LNCaP clone FGC (cell line): ENCODE results near the gene HYCC2.
"Not testable (repeated sequence)": the region's sequence is repeated elsewhere in the genome, so short reads cannot be mapped to it uniquely, and the experiment has no call there.

ENCODE experiments used
- DNase-seq: peaks from one replicate; pipeline ENCODE4 v3.0.0-alpha.2; 2011; ENCODE audit warnings: low read depth
- H3K4me3 ChIP-seq: 2 replicates; pipeline ENCODE4 v1.5.1; 2011; ENCODE audit warnings: mild to moderate bottlenecking, low read depth, low read length, control low read depth
- TF ChIP-seq, protein P1 (sequence below): IDR thresholded peaks from 2 replicates; pipeline ENCODE4 v1.5.1; 2012; ENCODE audit warnings: mild to moderate bottlenecking; ENCODE audit not compliant: control insufficient read depth, insufficient read depth; ENCODE audit errors: extremely low read depth

The HYCC2 gene

DNA sequence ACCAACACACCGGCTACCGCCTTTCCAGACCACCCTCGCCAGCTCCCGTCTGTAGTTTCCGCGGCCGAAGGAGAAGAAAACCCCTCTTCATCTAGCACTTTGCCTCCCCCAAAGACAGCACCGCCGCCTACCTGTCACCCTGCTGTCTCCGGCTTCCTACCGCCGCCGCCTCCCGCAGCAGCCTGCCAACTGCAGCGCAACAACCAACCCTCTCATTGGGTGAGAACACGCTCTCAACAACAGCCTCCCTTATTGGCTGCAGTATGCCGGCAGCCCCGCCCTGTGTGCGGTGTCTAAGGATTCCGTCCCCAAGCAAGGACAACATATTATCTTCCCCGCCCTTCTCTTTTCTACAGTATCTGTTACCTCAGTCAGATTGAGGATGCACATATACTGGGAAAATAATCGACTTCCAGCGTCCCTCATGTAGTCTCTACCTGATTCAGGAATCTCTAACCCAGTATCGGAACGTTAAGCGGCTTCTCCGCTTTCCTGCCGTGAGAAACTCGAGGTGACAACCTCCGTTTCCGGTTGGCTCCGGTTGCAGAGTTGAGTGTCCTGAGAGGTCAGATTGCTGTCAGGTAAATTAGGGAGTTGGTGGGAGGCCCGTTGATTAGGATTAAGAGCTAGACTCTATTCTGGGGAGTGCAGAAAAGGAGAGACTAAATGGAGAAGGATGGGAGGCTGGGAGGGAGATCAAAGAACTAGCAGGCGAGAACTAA, at the start of gene HYCC2, which contains the start of gene NDUFB3:
Gene HYCC2 (minus strand): TSS at position 193 of the 722 bp plus-strand sequence. CDS start 47,662 bp downstream, outside the sequence.
Gene NDUFB3 (plus strand): TSS at position 523 of the 722 bp plus-strand sequence. CDS start 6,882 bp downstream, outside the sequence.
- H3K4me3 ChIP-seq = peak within 1 kb of the TSS; percentile 63
- peak; percentile 82 for DNase-seq
- TF ChIP-seq, protein P1, sequence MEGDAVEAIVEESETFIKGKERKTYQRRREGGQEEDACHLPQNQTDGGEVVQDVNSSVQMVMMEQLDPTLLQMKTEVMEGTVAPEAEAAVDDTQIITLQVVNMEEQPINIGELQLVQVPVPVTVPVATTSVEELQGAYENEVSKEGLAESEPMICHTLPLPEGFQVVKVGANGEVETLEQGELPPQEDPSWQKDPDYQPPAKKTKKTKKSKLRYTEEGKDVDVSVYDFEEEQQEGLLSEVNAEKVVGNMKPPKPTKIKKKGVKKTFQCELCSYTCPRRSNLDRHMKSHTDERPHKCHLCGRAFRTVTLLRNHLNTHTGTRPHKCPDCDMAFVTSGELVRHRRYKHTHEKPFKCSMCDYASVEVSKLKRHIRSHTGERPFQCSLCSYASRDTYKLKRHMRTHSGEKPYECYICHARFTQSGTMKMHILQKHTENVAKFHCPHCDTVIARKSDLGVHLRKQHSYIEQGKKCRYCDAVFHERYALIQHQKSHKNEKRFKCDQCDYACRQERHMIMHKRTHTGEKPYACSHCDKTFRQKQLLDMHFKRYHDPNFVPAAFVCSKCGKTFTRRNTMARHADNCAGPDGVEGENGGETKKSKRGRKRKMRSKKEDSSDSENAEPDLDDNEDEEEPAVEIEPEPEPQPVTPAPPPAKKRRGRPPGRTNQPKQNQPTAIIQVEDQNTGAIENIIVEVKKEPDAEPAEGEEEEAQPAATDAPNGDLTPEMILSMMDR = peak; percentile 28

DNA sequence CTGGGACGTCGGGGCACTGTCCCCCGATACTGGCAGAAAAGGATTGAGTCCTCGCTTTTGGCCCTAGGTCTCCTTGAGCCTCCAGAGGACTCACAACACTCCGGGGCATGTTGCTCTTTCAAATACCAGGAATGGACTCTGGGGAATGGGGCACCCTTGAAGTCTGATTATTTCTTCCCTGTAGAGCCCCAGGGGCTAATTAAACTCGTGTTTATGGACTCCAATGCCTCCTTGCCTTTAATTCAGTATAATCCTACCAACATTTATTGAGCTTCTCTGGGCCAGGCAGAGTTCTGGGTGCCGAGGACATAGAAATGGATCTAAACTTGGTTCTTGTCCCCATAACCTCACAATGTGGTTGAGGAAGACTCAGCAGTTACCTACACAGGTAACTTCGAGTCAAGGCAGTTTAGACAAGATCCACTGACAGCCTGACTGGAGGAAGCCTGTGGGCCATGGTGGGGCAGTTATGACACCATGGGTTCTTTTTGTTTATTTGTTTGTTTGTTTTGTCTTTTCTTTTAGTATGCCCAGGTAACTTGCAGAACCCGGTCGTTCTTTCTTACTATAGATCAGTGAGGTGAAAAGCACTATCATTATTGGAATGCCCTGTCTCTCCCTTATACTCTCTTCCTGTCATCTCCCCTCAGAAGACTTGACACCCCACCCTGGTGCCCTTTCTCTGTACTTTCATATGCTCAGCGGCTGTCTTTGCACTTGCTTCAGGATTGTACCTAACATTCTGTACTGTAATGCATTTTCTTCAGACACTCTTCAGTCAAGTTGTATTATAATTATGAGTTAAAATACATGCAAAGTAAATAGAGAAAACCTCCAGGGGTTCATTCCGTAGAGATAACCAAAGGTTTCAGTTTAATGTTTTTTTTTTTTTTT, 47.7 kb upstream of the HYCC2 start:
- DNase-seq = no peak
- TF ChIP-seq, protein P1 = no peak

DNA sequence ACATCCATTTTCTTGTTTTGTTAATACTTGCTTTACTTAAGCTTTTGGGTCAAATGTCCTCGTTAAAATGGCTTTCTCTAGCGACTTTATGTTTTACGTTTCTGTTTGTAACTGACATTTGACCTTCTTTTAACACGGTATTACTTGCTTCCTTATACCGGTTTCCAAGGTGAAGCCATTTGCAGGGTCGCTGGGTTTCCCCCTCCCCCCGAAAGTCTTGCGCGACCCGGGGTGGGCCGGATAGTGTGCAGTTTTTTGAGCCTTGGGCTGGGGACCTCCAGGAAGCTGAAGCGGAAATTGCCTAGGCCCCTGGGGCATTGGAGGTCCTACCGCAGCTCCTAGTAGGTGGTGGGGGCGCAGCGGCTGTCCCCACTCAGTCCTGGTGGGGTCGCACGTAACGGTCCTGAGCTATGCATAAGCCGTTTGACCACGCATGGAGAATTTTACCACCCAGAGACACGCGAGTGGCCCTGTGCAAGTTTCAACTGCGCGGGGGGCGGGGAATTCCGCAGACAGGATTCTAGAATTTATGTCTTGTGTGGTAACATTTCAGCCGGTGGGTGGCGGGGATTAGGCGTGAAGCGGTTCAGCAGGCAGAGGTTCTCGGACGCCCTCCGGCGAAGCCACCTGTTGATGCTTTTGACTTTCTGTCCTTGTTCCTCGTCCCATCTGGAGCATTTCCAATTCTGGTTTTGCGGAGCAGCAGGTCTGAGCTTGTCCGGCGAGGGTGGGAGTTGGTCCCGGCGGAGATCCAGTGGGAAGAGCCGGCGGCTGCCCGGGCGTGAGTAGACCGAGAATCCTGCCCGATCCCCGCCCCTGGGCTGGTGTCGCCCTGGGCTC, 46.9 kb upstream of the HYCC2 start:
- H3K4me3 ChIP-seq = peak overlapping the region; percentile 65
- DNase-seq = peak; percentile 72
- TF ChIP-seq, protein P1 = peak; percentile 48

More for the DNA sequence above, 47.7 kb upstream of the HYCC2 start:
- peak overlapping the region; percentile 65 for H3K4me3 ChIP-seq

DNA sequence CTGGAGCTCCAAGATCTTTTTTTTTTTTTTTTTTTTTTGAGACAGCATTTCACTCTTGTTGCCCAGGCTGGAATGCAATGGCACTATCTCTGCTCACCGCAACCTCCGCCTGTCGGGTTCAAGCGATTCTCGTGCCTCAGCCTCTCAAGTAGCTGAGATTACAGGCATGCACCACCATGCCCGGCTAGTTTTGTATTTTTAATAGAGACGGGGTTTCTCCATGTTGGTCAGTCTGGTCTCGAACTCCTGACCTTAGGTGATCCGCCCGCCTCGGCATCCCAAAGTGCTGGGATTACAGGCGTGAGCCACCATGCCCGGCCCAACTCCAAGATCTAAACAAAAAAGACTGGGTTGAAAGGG, 46.2 kb upstream of the HYCC2 start:
- DNase-seq = not testable (repeated sequence)
- peak overlapping the region; percentile 65 for H3K4me3 ChIP-seq

DNA sequence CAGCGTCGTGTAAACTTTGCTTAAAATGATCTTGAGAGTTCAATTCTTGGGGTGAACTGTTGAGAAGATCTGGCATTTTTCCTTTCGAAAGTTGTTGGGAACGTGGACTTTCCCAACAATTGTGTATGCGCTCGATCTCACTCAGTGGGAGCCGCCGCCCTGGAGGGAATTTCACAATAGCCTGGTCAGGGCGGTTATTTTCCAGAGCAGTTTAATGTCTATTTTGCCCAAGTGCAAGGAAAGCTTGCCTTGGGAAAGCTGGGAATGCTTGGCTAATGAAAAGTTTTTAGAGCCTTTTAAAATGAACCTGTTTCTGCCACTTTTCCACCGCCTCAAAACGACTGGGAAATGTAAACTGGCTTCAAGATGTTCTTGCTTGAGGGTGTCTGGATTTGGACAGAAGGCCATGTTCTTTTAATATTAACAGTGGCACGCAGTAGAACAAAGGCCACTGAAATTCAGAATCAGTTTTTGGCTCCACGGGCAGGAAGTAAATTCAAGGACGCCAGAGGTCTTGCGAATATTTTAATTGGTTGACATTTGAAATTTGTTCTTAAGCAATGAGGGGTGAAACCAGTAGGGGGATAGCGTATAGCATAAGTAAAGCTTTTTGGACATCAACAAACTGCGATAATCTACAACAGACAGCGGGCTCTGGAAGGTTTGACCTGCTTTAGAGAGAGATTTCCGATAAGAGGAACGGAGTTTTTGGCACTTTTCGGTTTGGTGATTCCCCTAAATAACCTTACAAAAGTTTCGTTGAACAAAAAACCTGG, 45.7 kb upstream of the HYCC2 start:
- H3K4me3 ChIP-seq = peak overlapping the region; percentile 65
- TF ChIP-seq, protein P1 = no peak
- peak; percentile 78 for DNase-seq

DNA sequence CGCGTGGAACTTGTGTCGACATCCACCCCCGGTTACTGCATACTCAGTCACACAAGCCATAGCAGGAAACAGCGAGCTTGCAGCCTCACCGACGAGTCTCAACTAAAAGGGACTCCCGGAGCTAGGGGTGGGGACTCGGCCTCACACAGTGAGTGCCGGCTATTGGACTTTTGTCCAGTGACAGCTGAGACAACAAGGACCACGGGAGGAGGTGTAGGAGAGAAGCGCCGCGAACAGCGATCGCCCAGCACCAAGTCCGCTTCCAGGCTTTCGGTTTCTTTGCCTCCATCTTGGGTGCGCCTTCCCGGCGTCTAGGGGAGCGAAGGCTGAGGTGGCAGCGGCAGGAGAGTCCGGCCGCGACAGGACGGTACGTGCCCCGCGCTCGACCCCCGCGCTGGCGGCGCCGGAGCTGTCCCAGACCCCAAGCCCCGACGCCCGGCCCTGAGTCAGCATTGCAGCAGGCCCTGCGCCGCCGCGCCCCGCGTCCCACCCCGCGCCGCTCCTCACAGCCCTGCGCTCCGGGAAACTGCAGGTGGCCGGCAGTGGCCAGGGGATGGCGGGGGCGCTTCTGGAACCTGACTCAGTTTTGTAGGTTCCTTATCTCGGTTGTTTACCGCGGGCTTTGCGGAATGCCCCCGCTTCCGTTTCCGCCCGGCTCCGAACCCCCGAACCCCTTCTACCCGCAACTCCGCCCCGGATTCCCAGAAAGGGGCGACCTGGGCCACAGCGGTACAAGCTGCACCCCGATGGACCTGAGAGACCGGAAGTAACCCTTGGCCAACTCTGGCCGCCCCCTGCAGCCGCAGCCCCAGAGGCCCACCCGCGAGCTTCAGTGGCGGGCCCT, 44.9 kb upstream of the HYCC2 start, which contains the start of gene CFLAR:
Gene CFLAR (plus strand): TSS at position 50 of the 844 bp plus-strand sequence. CDS start 13,702 bp downstream, outside the sequence.
- TF ChIP-seq, protein P1 = no peak
- peak within 1 kb of the TSS; percentile 65 for H3K4me3 ChIP-seq
- DNase-seq = peak; percentile 55
